COLO668 (cell line): ENCODE data around the gene PLVAP.
A peak's percentile ranks its signal among the peaks of the same experiment; 100 is the strongest.
"Not testable (repeated sequence)": the region's sequence is repeated elsewhere in the genome, so short reads cannot be mapped to it uniquely, and the experiment has no call there.

ENCODE experiments used
- DNase-seq: peaks from one replicate; lab custom pipeline; 2025; ENCODE audit not compliant: unreplicated experiment; lab: John Stamatoyannopoulos, UW

PLVAP gene

GRCh38 chr19:17401628-17402027, 24.5 kb upstream of the PLVAP start:
- DNase-seq, result no peak

DNA sequence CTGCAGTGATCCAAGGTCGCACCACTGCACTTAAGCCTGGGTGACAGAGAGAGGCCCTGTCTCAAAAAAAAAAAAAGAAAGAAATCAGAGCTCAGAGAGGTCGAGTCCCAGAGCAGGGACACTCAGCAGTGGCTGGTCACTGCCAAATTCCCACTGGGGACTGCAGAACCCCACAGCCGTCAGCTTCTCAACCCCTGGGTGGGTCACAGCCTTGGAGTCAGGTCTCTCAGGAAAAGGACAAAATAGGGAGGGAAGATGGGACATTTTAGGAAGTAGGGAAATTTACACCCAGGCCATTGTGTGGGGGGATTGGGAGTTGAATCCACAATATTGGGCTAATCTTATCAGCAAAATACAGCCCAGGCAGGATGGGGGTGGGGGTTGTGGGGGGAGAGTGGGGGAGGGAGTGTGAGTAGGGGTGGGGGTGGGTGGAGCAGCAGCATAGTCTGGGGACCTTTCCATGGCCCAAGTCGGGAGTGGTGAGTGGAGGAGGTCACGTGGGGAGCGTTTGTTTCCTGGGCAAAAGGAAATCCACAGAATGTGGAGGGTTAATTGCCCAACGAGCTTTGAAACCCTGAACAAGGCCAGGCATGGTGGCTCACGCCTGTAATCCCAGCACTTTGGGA, 21.9 kb upstream of the PLVAP start:
- DNase-seq, result no peak

GRCh38 chr19:17394891-17395415, 17.8 kb upstream of the PLVAP start:
- peak; percentile 44 for DNase-seq

GRCh38 chr19:17393914-17394313, 16.8 kb upstream of the PLVAP start, which contains the start of gene CCDC194:
CCDC194 (minus strand) TSS chr19:17394196; CDS start chr19:17394158, 38 bp downstream.
- DNase-seq, result no peak

GRCh38 chr19:17393002-17393401, 15.9 kb upstream of the PLVAP start:
- DNase-seq, result no peak

DNA sequence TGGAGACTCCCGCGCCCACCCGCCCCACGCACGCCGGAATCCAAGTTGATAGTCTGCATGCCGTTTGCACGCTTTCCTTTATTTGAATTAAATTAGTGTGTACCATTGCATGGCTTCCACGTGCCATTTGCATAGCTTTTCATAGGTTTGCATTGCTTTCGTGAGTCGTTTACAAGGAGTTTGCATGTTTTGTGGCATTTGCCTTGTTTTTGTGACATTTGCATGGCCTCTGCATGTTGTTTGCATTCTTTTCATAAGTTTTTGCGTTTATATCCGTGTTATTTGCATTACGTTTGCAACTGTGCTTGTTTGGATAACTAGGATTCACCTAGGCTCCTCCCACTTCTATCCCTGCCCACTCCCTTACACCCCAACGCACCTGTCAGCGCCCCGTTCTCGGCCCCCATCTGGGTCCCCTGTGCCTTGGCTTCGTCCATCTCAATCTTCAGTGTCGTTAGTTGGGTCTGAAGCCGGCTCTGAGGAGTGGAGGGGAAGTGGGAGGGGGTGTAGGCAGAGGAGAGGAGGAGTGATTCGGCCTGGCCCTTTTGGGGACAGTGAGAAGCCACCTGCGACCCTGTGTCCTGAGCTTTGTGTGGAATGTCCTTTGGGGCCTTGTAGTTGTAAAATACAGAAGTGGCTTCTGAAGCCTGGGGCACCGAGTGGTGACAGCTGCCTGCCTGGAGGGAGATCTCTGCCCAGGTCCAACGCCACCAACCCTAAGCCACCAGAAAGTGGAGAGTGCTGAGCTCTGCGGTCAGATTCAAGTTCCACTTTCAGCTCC, 14.4 kb upstream of the PLVAP start:
- no peak for DNase-seq

GRCh38 chr19:17390665-17391370, 13.7 kb upstream of the PLVAP start:
- DNase-seq, result peak; percentile 78

DNA sequence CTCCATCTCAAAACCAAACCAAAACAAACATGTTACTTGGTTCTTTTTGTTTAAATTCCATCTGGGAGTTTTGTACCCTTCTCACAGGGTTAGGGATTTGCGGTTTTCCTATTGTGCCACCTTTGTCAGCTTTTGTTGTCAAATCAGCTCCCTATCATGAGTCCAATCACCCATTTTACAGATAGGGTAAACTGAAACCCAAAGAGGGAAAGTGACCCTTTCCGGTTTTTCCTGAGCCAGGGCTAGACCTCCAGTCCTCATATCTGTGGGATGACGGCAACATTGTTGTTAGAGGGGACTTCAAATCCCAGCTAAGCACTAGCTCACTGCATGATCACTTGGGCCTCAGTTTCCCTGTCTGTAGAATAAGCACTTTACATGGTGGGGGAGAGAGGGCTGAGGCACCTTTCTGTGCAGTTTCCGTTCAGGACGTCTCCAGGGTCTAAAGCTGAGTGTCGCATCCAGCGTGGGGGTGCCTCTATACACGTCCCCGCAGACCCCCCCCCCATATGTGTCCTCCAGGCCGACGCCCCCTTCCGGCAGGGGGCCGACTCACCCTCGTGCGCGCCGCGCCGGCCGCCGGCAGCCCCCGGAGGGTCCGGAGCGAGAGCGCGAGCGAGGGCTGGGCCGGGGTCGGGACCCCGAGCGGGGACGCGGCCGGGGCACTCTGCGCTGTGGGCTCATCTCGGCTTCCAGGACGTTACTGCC, 13.0 kb upstream of the PLVAP start:
- DNase-seq, result no peak

- no peak for DNase-seq
Measured at GRCh38 chr19:17389288-17389687, 12.1 kb upstream of the PLVAP start.

GRCh38 chr19:17385878-17386611, 8.9 kb upstream of the PLVAP start:
- peak; percentile 36 for DNase-seq

DNA sequence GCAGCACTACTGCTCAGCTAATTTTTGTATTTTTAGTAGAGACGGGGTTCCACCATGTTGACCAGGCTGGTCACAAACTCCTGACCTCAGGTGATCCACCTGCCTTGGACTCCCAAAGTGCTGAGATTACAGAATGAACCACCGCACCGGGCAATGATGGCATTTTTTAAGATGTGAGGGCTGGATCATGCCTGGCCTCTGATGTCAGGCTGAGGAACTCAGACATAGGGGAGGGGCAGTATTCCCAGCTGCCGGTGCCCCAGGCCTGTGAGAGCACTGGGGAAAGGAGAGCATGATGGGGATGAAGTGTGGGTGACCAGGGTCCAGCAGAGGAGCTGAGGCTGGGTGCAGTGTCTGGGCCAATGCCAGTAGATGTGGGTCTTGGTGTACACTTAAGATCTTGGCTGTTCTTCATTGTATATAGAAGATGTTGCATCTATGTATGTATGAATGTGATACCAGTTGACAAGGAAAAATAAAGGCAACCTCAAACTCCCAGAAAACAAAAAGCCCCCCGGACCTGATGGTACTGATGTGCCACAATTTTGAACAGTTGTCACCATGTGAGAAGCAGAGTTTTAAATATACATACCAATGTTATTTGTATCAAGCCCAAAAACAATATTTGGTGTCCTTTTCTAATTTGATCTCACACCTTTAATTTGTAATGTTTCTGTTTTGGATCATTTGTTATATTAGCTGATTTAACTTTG, 3.4 kb upstream of the PLVAP start:
- no peak for DNase-seq

GRCh38 chr19:17379221-17379631, 2.1 kb upstream of the PLVAP start:
- DNase-seq, result no peak

- no peak for DNase-seq
Measured at GRCh38 chr19:17378271-17378670, 1.1 kb upstream of the PLVAP start.

DNA sequence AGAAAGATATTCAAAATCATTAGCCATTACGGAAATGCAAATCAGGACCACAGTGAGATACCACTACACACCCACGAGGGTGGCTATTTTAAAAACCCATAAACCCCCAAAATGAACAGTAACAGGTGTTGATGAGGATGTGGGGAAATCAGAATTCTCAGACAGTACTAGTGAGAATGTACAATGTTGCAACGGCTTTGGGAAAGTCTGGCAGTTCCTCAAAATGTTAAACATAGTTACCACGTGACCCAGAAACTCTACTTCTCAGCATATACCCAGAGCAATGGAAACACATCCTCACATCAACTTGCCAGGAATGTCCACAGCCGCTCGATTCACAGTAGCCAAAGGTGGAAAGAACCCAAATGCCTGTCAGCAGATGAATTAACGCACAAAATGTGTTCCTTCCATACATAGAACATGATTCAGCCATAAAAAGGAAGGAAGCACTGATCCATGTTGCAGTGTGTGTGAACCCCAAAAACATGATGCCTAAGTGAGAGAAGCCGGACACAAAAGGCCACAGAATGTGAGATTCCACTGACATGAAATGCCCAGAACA, 7.0 kb downstream of the PLVAP start:
- no peak for DNase-seq

DNA sequence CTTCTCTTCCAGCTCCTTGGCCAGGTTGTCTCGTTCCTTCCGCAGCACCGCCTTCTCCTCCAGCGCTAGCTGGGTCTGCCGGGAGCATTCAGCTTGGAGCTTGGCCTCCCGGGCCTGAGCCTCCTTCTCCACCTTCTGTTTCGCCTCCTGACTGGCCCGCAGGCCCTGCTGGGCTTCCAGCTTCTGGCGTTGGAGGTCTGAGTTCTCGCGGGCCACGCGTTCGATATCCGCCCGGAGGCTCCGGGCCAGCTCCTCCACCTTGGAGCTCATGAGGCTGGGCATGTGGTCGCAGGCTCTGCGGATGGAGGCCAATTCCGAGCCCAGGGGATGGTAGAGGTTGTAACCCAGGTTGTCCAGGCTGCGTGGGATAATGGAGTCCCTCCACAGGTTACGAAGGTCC, 11.8 kb downstream of the PLVAP start:
- DNase-seq, result no peak

DNA sequence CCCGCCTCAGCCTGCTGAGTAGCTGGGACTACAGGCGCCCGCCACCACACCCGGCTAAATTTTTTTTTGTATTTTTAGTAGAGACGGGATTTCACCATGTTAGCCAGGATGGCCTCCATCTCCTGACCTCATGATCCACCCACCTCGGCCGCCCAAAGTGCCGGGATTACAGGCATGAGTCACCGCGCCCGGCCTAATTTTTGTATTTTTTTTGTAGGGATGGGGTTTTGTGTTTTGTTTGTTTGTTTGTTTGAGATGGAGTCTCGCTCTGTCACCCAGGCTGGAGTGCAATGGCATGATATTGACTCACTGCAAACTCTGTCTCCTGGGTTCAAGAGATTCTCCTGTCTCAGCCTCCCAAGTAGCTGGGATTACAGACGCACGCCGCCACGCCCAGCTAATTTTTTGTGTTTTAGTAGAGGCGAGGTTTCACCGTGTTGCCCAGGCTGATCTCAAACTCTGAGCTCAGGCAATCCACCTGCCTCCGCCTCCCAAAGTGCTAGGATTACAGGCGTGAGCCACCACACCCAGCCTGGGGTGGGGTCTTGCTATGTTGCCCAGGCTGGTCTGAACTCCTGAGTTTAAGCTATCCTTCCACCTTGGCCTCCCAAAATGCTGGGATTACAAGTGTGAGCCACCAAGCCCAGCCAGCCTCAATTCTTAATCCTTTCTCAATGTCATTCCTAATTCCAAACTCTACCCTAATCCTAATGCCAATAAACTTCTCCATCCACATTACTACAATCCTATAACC, 13.1 kb downstream of the PLVAP start:
- not testable (repeated sequence) for DNase-seq

DNA sequence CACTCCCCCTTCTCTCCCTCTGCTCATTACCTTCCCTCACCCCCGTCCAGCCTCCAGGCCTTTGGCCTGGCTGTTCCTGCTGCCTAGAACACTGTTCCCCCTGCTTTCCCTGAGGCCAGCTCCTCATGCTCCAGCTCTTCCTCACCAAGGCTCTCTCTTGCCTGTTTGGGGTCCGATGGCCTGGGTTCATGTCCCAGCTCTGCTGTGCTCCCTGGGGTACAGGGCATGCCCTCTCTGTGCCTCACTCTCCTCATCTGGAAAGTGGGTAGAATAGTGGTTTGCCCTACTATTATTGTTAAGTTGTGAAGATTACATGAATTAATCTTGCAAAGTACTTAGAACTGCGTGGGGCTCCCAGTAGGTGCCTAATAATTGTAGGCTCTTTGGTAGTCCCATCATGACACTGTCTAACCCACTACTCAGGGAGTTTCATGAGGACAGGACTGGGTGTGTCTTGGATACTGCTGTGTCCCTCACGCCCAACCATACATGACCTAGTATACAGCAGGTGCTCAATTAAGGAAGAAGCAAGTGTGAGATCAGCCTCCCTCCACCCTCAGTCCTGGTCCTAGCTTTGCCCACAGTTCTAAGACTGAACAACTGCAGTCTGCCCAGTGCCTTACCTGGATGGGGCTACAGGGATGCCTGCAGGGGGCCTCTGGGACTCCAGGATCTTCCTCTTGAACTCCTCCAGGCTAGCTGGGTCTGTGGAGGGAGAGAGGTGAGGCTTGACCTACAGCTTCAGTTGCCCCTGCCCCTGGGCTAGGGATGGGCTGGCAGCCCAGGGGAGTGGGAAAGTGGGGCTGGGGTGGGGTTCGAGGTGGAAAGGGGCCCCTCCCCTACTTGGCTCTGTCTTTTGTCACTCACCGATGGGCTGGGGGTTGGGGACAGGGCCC, 17.0 kb downstream of the PLVAP start:
- no peak for DNase-seq

GRCh38 chr19:17358395-17358794, 18.7 kb downstream of the PLVAP start:
- no peak for DNase-seq
